GM18868 (cell line): ENCODE results near the gene CRAMP1.

Experiments used
- ATAC-seq: cut with Tn5 transposase; IDR thresholded peaks from one replicate; pipeline ENCODE4 v1.9.1; 2021; ENCODE audit warnings: mild to moderate bottlenecking, moderate library complexity; ENCODE audit not compliant: unreplicated experiment

CRAMP1 gene

DNA sequence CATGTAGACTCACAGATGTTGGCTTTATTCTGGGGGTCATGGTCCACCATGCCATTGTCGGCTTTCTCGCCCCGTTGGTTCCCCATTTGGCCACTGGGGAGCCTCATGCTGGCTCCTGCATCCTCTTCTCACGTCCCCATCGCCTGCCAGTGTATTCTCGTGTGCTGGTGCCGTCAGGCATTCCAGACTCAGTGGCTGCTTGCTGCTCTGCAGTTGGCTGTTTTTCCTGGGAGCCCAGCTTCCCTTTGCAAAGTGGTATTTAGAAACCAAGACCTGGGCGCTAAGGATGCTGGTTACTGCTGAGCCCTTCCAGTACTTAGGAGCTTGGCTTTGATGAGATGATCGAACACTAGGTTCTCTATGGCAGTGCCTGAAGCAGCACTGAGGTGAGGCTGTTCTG, 19.1 kb downstream of the CRAMP1 start:
- no peak for ATAC-seq

DNA sequence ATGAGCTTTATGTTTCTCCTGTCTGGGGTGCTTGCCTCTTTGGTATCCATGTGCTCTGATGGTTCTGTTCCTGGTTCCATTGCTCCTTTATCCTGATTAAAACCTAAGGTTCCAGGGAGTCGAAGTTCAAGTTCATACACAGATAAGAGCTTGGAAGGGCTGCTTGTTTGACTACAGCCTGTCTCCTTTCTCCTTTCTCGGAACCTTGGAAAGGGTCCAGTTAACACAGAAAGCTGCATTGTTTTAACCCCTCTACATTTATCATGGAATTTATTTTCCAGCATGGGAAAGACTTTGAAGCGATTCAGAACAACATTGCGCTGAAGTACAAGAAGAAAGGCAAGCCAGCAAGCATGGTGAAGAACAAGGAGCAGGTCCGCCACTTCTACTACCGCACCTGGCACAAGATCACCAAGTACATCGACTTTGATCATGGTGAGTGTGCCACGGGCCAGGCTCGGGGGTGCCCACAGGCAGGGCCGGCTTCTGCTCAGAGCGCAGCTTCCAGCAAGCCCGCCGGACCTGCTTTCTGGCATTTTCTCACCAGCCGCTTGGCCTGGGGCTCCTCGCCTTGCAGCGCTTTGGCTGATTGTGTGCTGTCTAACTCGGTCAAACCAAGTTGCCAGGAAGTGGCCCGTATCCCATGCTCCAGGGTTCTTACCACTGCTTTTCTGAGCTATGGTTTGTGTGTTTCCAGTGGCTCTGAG, 19.9 kb downstream of the CRAMP1 start:
- ATAC-seq = no peak

GRCh38 chr16:1632638-1632970, 20.4 kb downstream of the CRAMP1 start:
- no peak for ATAC-seq

GRCh38 chr16:1633310-1633709, 21.1 kb downstream of the CRAMP1 start:
- no peak for ATAC-seq

- ATAC-seq = no peak
These were observed 22.4 kb downstream of the CRAMP1 start for GRCh38 chr16:1634541-1634940.

DNA sequence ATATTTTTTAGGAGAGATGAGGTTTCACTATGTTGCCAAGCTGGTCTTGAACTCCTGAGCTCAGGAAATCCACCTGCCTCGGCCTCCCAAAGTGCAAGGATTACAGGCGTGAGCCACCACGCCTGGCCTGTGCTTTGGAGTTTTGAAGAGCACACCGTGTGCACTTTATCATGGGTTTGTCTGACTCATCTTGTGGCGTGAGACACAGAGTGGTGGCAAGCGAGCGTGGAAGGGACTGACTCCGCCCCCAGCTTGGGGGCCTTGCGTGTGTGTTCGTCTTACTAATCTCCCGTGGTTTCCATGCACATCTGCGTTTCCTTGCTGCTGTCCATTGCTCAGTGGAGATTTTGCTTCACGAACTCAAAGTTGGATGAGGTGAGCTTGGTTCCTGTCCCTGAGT, 22.9 kb downstream of the CRAMP1 start:
- no peak for ATAC-seq

DNA sequence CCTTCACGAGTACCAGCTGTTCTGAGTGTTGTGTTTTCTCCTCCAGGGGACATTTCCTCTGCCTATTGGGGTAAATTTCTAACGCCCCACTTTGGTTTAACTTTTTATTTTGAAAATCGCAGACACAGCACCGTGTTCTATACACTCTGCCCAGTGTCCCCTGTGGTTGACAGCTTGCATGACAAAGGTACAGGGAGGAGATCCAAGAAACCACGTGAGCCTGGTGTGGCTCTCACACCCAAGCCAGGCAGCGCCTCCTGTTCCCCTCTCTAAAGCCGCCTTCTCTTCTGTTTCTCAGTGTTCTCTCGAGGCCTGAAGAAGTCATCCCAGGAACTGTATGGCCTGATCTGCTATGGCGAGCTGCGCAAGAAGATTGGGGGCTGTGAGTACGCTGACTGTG, 25.4 kb downstream of the CRAMP1 start:
- no peak for ATAC-seq

GRCh38 chr16:1638757-1639156, 26.6 kb downstream of the CRAMP1 start:
- ATAC-seq = no peak

GRCh38 chr16:1639282-1639681, 27.1 kb downstream of the CRAMP1 start:
- no peak for ATAC-seq

DNA sequence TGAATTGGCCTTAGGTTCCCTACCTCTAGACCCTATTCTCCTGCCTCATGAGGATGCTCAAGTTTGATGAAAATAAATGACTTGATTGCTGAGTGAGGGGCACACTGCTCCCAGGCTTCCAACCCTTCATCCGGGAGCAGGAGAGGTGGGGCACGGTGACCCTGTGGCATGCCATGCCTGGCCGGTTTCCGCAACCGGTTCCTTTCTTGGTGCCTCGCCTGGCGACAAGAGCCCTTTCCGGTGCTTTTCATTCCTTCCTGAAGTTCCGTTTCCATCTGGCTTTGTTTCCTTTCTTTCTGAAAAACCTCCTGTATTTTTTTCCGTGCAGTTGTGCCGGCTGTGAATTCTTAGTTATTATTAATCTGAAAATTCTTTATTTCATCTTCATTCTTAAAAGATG, 27.7 kb downstream of the CRAMP1 start:
- ATAC-seq = no peak

GRCh38 chr16:1640261-1640941, 28.2 kb downstream of the CRAMP1 start:
- ATAC-seq = no peak

DNA sequence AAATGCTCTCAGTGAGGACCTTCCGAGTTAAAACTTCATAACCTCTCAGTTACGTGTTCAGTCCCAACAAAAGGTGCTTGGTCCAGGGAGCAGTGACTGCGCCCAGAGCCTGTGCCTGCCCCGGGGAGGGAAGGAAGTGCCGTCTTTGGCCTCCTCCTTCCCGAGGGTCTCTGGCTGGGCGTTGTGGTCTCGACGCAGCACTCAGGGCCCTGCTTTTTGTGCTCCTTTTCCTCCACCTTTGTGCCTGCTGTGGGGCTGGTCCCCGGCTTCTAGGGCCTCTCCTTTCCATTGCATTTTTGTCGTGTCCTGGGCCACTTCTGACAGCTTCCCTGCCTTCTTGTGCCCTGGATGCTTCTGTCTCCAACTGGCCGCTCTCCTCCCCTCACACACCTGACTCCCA, 29.1 kb downstream of the CRAMP1 start:
- ATAC-seq = no peak

DNA sequence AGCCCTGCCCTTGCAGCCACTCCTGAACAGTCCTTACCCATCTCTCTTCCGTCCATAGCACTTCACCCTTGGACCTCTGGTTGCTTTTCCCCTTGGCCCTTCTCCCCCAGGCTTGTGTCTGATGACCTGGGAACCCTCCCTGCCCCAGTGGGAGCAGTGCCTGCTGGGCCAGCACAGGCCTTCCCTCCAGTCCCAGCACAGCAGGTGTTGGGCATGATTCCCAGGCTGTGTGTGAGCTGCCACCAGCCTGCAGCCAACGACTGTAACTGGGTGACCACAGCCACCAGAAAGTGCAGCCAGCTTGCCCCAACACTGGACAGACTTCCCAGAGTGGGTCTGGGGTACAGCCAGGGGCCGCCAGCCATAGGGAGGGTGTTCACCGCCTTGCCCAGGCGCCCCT, 30.0 kb downstream of the CRAMP1 start:
- ATAC-seq = no peak

- ATAC-seq = no peak
These were observed 30.6 kb downstream of the CRAMP1 start for GRCh38 chr16:1642753-1643152.

- no peak for ATAC-seq
These were observed 31.4 kb downstream of the CRAMP1 start for GRCh38 chr16:1643521-1643920.

DNA sequence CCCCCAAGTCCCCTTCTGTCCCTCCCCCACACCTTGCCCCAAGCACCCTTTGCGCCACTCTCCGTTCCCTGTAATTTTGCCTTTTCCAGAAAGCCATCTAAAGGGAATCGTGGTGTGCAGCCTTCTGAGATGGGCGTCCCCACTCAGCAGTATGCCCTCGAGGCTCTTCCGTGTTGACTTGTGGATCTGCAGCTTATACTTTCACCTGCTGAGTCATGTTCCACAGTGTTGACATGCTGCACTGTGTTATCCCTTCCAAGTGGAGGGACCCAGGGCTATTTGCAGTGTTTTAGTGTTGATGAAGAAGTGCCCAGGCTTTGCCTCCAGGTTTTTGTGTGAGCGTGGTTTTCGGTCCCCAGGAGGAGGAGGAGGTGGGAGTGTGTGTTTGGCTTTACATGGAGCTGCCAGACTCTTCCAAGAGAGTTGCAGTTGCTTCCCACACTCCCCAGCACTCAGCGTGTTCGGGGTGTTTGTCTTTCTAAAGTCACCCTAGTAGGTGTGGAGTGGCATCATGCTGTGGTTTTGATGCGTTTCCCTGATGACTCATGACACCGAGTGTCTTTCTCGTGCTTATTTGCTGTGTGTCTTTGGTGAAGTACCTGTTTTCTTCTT, 33.9 kb downstream of the CRAMP1 start:
- ATAC-seq = no peak

- no peak for ATAC-seq
These were observed 35.7 kb downstream of the CRAMP1 start for GRCh38 chr16:1647856-1648255.

- no peak for ATAC-seq
These were observed 38.0 kb downstream of the CRAMP1 start for GRCh38 chr16:1650131-1650530.

DNA sequence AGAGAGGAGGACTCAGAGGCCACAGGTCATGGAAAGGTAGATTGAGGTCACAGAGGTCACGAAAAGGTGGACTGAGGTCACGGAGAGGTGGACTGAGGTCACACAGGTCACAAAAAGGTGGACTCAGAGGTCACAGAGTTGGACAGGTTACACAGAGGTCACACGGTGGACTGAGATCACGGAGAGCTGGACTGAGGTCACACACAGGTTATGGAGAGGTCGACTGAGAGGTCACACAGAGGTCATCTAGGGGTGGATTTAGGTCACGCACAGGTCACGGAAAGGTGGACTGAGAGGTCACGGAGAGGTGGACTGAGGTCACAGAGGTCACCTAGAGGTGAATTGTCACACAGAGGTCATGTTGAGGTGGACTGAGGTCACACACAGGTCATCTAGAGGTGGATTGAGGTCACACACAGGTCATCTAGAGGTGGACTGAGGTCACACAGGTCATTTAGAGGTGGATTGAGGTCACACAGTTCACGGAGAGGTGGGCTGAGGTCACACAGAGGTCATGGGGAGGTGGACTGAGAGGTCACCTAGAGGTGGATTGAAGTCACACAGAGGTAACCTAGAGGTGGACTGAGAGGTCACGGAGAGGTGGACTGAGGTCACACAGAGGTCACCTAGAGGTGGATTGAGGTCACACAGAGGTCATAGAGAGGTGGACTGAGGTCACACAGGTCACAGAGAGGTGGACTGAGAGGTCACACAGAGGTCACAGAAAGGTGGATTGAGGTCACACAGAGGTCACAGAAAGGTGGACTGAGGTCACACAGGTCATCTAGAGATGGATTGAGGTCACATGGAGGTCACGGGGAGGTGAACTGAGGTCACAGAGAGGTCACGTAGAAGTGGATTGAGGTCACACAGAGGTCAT, 39.2 kb downstream of the CRAMP1 start:
- ATAC-seq = no peak

- no peak for ATAC-seq
These were observed 39.8 kb downstream of the CRAMP1 start for GRCh38 chr16:1651974-1652312.

- ATAC-seq = no peak
These were observed 40.9 kb downstream of the CRAMP1 start for GRCh38 chr16:1653023-1653422.
